Neural cell (in vitro differentiated cells): ENCODE data around the gene VSTM1.

Experiments used
- EP300 ChIP-seq: fragments of 450-650 bp; conservative IDR thresholded peaks from 2 replicates; pipeline ENCODE4 v1.6.1; 2014; ENCODE audit warnings: antibody characterized with exemption, mild to moderate bottlenecking, moderate library complexity; ENCODE audit not compliant: poor library complexity, severe bottlenecking
- EZH2 ChIP-seq: fragments of 200-600, 300-800 bp; shearing (Covaris generic), sonication (generic); IDR thresholded peaks from 2 replicates; pipeline ENCODE4 v1.6.1; 2014; ENCODE audit warnings: antibody characterized with exemption, low read length, borderline replicate concordance, mild to moderate bottlenecking; ENCODE audit not compliant: insufficient read depth, poor library complexity, severe bottlenecking
- MXI1 ChIP-seq: fragments of 450-650 bp; conservative IDR thresholded peaks from 2 replicates; pipeline ENCODE4 v1.6.1; 2014; ENCODE audit warnings: antibody characterized with exemption, mild to moderate bottlenecking; ENCODE audit not compliant: poor library complexity, severe bottlenecking
- POLR2AphosphoS5 ChIP-seq: IDR thresholded peaks from 2 replicates; pipeline ENCODE4 v1.6.1; 2012
- RAD21 ChIP-seq: fragments of 450-650 bp; conservative IDR thresholded peaks from 2 replicates; pipeline ENCODE4 v1.6.1; 2014; ENCODE audit warnings: antibody characterized with exemption, mild to moderate bottlenecking, moderate library complexity
- TAF1 ChIP-seq: IDR thresholded peaks from 2 replicates; pipeline ENCODE4 v1.6.1; 2012; ENCODE audit warnings: low read depth
- TF ChIP-seq, protein P1 (sequence below): fragments of 450-650 bp; IDR thresholded peaks from 2 replicates; pipeline ENCODE4 v1.5.1; 2014; ENCODE audit warnings: antibody characterized with exemption, mild to moderate bottlenecking, moderate library complexity; ENCODE audit not compliant: poor library complexity, severe bottlenecking

DNA sequence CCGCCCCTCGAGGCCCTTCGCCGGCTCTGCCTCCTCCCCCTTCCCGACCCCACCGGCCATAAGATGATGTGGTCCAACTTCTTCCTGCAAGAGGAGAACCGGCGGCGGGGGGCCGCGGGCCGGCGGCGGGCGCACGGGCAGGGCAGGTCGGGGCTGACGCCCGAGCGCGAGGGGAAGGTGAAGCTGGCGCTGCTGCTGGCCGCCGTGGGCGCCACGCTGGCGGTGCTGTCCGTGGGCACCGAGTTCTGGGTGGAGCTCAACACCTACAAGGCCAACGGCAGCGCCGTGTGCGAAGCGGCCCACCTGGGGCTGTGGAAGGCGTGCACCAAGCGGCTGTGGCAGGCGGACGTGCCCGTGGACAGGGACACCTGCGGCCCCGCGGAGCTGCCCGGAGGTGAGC, 70.9 kb downstream of the VSTM1 start:
- TF ChIP-seq EZH2: no peak
- TF ChIP-seq, protein P1, sequence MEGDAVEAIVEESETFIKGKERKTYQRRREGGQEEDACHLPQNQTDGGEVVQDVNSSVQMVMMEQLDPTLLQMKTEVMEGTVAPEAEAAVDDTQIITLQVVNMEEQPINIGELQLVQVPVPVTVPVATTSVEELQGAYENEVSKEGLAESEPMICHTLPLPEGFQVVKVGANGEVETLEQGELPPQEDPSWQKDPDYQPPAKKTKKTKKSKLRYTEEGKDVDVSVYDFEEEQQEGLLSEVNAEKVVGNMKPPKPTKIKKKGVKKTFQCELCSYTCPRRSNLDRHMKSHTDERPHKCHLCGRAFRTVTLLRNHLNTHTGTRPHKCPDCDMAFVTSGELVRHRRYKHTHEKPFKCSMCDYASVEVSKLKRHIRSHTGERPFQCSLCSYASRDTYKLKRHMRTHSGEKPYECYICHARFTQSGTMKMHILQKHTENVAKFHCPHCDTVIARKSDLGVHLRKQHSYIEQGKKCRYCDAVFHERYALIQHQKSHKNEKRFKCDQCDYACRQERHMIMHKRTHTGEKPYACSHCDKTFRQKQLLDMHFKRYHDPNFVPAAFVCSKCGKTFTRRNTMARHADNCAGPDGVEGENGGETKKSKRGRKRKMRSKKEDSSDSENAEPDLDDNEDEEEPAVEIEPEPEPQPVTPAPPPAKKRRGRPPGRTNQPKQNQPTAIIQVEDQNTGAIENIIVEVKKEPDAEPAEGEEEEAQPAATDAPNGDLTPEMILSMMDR: no peak
- TF ChIP-seq TAF1: no peak
- TF ChIP-seq RAD21: no peak
- no peak for TF ChIP-seq POLR2AphosphoS5
- TF ChIP-seq MXI1: no peak
- no peak for TF ChIP-seq EP300
